ENCODE measurements around the gene GPR42.
A peak's percentile ranks its signal among the peaks of the same experiment; 100 is the strongest.

The GPR42 gene, protein sequence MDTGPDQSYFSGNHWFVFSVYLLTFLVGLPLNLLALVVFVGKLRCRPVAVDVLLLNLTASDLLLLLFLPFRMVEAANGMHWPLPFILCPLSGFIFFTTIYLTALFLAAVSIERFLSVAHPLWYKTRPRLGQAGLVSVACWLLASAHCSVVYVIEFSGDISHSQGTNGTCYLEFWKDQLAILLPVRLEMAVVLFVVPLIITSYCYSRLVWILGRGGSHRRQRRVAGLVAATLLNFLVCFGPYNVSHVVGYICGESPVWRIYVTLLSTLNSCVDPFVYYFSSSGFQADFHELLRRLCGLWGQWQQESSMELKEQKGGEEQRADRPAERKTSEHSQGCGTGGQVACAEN

GRCh38 chr19:35370722-35371121 lies at the start of gene GPR42:
Gene GPR42 (plus strand): TSS chr19:35371068. CDS start chr19:35371360, 292 bp downstream.
- DNase-seq = no peak

DNA sequence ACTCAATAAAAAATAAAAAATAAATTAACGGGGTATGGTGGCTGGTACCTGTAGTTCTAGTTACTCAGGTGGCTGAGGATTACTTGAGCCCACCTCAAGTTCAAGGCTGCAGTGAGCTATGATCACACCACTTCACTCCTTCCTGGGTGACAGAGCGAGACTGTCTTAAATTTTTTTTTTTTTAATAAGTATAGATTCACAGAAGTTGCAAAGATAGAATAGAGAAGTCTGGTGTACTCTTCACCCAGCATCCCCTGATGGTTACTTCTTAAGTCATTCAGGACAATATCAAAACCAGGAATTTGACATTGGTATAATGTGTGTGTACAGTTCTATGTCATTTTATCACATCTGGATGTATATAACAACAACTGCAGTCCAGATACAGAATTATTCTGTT lies 49.6 kb upstream of the GPR42 start:
- DNase-seq = no peak

DNA sequence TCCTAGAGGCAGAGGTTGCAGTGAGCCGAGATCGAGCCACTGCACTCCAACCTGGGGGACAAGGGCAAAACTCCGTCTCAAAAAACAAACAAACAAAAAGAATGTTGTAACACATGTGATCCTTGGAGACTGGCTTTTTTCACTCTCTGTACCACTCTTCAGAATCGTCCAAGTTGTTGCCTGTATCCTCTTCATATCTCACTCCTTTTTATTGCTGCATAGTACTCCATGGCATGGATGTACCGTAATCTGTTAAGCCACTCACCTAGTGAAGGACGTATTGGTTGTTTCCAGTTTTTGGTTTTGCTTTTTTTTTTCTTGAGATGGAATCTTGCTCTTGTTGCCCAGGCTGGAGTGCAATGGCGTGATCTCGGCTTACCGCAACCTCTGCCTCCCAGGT lies 48.9 kb upstream of the GPR42 start:
- DNase-seq = no peak

DNA sequence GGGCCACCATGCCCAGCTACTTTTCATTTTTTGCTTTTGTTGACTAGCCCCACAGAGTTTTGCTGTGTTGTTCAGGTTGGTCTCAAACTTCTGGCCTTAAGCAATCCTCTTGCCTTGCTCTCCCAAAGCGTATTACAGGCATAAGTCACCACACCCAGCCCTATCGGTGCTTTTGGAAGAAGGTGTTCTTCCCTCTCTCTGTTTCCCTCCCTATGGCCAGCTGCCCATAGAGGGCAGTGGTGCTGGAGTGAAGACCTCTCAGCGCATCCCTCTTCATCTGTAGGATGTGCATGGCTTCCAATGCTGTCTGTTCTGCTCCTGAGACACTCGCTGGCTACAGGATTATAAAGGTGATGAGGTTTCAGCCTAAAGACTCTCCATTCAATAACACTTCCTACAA lies 43.2 kb upstream of the GPR42 start:
- no peak for DNase-seq

DNA sequence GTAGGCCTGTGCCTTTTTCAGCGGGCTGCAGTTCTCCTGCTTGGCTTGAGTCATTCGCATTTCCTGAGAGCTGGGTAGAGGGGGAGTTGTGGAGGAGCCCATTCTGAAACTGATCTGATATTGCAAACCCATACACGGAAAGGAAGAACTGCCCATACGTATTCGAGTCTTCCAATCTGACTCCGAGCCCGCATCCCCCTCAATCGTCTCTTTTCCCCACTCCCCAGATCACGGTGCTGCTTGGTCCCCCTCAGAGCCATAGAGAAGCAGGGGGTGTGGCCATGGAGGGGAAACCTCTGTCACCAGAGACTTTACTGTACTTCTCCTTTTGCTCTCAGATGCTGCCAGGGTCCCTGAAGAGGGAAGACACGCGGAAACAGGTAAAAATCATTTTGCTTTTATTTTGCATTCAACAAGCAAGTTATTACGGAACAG lies 42.0 kb upstream of the GPR42 start, which contains the start of gene CD22:
Gene CD22 (plus strand): TSS at position 337 of the 435 bp plus-strand sequence. CDS start 2,854 bp downstream, outside the sequence.
- DNase-seq = no peak

- DNase-seq = no peak
Measured at GRCh38 chr19:35329323-35329722, 41.5 kb upstream of the GPR42 start.

DNA sequence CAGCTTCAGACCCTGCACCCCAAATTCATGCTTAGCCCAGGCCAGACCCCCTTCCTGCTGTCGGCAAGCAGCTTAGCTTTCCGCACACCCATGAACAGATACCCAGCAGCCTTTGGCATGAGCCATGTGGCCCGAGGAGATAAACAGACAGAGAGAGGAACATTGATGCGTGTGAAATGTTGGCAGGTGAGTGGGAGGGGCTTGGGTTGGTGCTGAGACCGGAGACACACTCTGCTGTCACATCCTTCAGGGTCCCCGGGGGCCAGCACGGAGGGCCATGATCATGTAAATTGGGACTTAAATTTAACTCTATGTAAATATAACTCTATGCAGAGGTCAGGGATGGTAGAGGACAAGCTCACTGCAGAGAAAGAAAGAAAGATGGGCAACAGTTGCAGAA lies 40.4 kb upstream of the GPR42 start:
- peak in 1 of 2 experiments; percentile 21 for DNase-seq

GRCh38 chr19:35331551-35332214 lies 39.2 kb upstream of the GPR42 start:
- no peak for DNase-seq

- DNase-seq = no peak
Measured at GRCh38 chr19:35332817-35333216, 38.1 kb upstream of the GPR42 start.

DNA sequence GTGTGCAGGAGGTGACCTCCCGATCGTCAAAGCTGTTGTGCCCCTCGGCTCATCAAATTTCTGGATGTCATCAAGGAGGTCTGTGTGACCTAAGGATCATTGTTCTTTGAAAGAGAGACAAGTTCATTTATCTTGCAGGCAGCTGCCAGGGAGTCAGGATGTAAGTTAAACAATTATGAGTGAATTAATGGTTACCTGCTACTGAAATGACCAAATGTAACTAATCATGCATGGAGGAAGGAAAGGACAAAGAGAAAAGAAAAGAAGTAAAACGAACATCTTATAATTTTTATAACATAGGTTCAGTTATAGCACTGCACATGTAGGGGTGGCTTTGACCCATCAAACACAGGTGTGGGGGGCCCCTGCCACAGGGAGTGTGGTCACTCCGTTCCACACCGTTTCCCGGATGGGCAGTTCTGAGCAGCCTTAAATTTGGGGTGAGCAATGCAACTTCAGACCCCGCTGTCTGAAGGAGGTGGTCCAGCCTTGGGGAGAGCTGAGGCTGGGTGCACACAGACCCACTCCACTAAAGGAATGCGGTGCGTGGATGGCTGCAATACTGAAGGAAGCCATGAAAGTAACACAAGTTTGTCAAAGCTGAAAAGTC lies 36.6 kb upstream of the GPR42 start:
- no peak for DNase-seq

DNA sequence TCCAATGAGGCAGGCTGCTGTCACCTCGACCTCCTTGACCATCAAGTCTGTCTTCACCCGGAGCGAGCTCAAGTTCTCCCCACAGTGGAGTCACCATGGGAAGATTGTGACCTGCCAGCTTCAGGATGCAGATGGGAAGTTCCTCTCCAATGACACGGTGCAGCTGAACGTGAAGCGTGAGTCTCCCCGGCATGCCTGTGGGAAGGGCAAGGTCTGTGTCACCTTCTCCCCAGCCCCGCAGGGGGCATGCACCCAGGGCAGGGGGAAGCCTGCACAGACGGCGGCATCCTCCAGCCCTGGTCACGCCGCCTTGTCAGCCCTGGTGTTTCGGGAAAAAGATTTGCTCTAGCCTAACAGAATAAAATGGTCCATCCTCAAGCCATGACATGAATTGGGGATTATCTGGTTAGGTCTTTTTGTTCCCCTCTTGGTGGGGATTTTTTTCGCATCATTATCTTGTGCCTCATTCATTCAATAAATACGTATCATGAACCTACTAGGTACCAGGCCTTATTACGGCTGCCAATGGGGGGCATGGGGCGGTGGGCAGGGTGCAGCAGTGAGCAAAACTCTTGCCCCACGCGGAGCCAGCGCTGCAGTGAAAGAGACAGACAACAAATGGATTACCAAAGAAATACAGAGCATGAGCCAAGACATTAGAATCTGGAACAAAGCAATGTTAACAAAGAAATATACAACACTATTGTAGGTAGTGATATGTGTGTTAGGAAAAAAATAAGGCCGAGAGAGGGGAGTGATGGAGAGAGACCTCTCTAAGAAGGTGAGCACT lies 34.5 kb upstream of the GPR42 start:
- DNase-seq = no peak

GRCh38 chr19:35337097-35337983 lies 33.5 kb upstream of the GPR42 start:
- DNase-seq = no peak

- DNase-seq = no peak
Measured at GRCh38 chr19:35337984-35338296, 32.9 kb upstream of the GPR42 start.

GRCh38 chr19:35340431-35340830 lies 30.4 kb upstream of the GPR42 start:
- no peak for DNase-seq

GRCh38 chr19:35341006-35341405 lies 29.9 kb upstream of the GPR42 start:
- DNase-seq = no peak

DNA sequence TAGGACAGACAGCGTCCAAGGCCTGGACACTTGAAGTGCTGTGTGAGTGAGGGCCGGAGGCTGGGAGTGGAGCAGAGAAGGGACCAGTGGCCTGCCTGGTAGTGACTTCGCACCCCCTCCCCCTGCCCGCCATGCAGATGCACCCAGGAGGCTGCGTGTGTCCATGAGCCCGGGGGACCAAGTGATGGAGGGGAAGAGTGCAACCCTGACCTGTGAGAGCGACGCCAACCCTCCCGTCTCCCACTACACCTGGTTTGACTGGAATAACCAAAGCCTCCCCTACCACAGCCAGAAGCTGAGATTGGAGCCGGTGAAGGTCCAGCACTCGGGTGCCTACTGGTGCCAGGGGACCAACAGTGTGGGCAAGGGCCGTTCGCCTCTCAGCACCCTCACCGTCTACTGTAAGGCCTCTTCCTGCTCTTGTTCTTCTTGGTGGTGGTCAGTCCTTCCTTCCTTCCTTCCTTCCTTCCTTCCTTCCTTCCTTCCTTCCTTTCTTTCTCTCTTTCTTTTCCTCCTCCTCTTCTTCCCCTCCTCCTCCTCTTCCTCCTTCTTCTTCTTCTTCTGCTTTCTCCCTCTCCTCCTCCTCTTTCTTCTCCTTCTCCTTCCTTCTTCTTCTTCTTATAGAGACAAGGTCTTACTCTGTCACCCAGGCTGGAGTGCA lies 29.2 kb upstream of the GPR42 start:
- DNase-seq = no peak

GRCh38 chr19:35342430-35342829 lies 28.4 kb upstream of the GPR42 start:
- no peak for DNase-seq

- DNase-seq = no peak
Measured at GRCh38 chr19:35344511-35345031, 26.3 kb upstream of the GPR42 start.

- no peak for DNase-seq
Measured at GRCh38 chr19:35345671-35346111, 25.2 kb upstream of the GPR42 start.

GRCh38 chr19:35346193-35347052 lies 24.4 kb upstream of the GPR42 start:
- no peak for DNase-seq

Measured in NCI-H187 (cell line).